HG02970 (cell line): ENCODE results near the gene FRMD4B.

Source experiments
- ATAC-seq: cut with Tn5 transposase; IDR thresholded peaks from one replicate; pipeline ENCODE4 v1.9.1; 2021; ENCODE audit warnings: mild to moderate bottlenecking, moderate library complexity, moderate number of reproducible peaks; ENCODE audit not compliant: unreplicated experiment, low FRiP score

Gene FRMD4B

GRCh38 chr3:69368129-69368741 is 17.7 kb downstream of the FRMD4B start:
- peak; percentile 99 for ATAC-seq

- no peak for ATAC-seq
Observed at GRCh38 chr3:69367586-69367985, 18.3 kb downstream of the FRMD4B start.

GRCh38 chr3:69364354-69364753 is 21.5 kb downstream of the FRMD4B start:
- no peak for ATAC-seq

GRCh38 chr3:69360690-69361089 is 25.2 kb downstream of the FRMD4B start:
- no peak for ATAC-seq

- no peak for ATAC-seq
Observed at GRCh38 chr3:69359916-69360315, 26.0 kb downstream of the FRMD4B start.

GRCh38 chr3:69359339-69359893 is 26.5 kb downstream of the FRMD4B start:
- ATAC-seq = no peak

GRCh38 chr3:69357196-69357595 is 28.7 kb downstream of the FRMD4B start:
- no peak for ATAC-seq

GRCh38 chr3:69354948-69355347 is 30.9 kb downstream of the FRMD4B start:
- no peak for ATAC-seq

GRCh38 chr3:69353503-69353902 is 32.4 kb downstream of the FRMD4B start:
- ATAC-seq = no peak

- no peak for ATAC-seq
Observed at GRCh38 chr3:69353088-69353478, 32.8 kb downstream of the FRMD4B start.

- no peak for ATAC-seq
Observed at GRCh38 chr3:69352305-69353087, 33.4 kb downstream of the FRMD4B start.

GRCh38 chr3:69343875-69344274 is 42.0 kb downstream of the FRMD4B start:
- ATAC-seq = no peak

GRCh38 chr3:69342074-69342473 is 43.8 kb downstream of the FRMD4B start:
- ATAC-seq = no peak

GRCh38 chr3:69339760-69340159 is 46.1 kb downstream of the FRMD4B start:
- no peak for ATAC-seq

GRCh38 chr3:69338911-69339310 is 47.0 kb downstream of the FRMD4B start:
- no peak for ATAC-seq

- ATAC-seq = no peak
Observed at GRCh38 chr3:69332934-69333333, 53.0 kb downstream of the FRMD4B start.

- no peak for ATAC-seq
Observed at GRCh38 chr3:69330891-69331400, 54.9 kb downstream of the FRMD4B start.

GRCh38 chr3:69329892-69330291 is 56.0 kb downstream of the FRMD4B start:
- ATAC-seq = no peak

GRCh38 chr3:69328963-69329302 is 57.0 kb downstream of the FRMD4B start:
- no peak for ATAC-seq

GRCh38 chr3:69328103-69328962 is 57.6 kb downstream of the FRMD4B start:
- no peak for ATAC-seq

- peak; percentile 73 for ATAC-seq
Observed at GRCh38 chr3:69326855-69327300, 59.0 kb downstream of the FRMD4B start.
